Neural cell (in vitro differentiated cells): ENCODE data around the gene FGG. TPM values are rescaled to one million over a fixed set of nuclear protein-coding genes. Genes with fewer than 3 reads are reported as not detected.

Experiments used
- H2AFZ ChIP-seq: fragments of 200-600, 300-800 bp; sonication (generic), shearing (Covaris generic); 2 replicates; pipeline ENCODE4 v1.6.0; 2014; ENCODE audit warnings: low read depth, mild to moderate bottlenecking, antibody characterized with exemption, low read length, moderate library complexity
- H3F3A ChIP-seq: fragments of 200-600 bp; shearing (Covaris generic); 2 replicates; pipeline ENCODE4 v1.6.1; 2016; ENCODE audit warnings: mild to moderate bottlenecking, moderate library complexity, mixed read lengths, antibody characterized with exemption, low read length; ENCODE audit not compliant: insufficient read depth, poor library complexity, severe bottlenecking
- H3K27ac ChIP-seq: fragments of 200-600, 300-800 bp; sonication (generic), shearing (Covaris generic); 2 replicates; pipeline ENCODE4 v1.5.1; 2014; ENCODE audit warnings: mild to moderate bottlenecking, low read length, moderate library complexity
- H3K27me3 ChIP-seq: fragments of 300-800, 200-600 bp; sonication (generic), shearing (Covaris generic); 2 replicates; pipeline ENCODE4 v1.6.0; 2014; ENCODE audit warnings: mild to moderate bottlenecking, low read depth, low read length, moderate library complexity; ENCODE audit not compliant: insufficient read depth
- H3K36me3 ChIP-seq: fragments of 300-800, 200-600 bp; sonication (generic), shearing (Covaris generic); 2 replicates; pipeline ENCODE4 v1.5.1; 2014; ENCODE audit warnings: mild to moderate bottlenecking, antibody characterized with exemption, low read length, moderate library complexity; ENCODE audit not compliant: insufficient read depth
- H3K4me2 ChIP-seq: fragments of 300-800, 200-600 bp; sonication (generic), shearing (Covaris generic); 2 replicates; pipeline ENCODE4 v1.6.0; 2014; ENCODE audit warnings: mild to moderate bottlenecking, low read length
- H3K4me3 ChIP-seq: fragments of 300-800, 200-600 bp; sonication (generic), shearing (Covaris generic); 2 replicates; pipeline ENCODE4 v1.5.1; 2014; ENCODE audit warnings: mild to moderate bottlenecking, low read length, moderate library complexity
- H3K79me2 ChIP-seq: fragments of 200-600 bp; shearing (Covaris generic); replicated peaks from 2 replicates; pipeline ENCODE4 v1.6.0; 2014; ENCODE audit warnings: mild to moderate bottlenecking, low read length, moderate library complexity; ENCODE audit not compliant: insufficient read depth
- H3K9ac ChIP-seq: fragments of 300-800, 200-600 bp; sonication (generic), shearing (Covaris generic); 2 replicates; pipeline ENCODE4 v1.6.1; 2016; ENCODE audit warnings: mild to moderate bottlenecking, low read length, mixed read lengths
- H3K9me2 ChIP-seq: fragments of 200-600 bp; shearing (Covaris generic); 2 replicates; pipeline ENCODE4 v1.6.1; 2016; ENCODE audit warnings: mild to moderate bottlenecking, low read length, mixed read lengths; ENCODE audit not compliant: insufficient read depth
- H3K9me3 ChIP-seq: fragments of 200-600, 300-800 bp; sonication (generic), shearing (Covaris generic); 2 replicates; pipeline ENCODE4 v1.6.1; 2016; ENCODE audit warnings: mild to moderate bottlenecking, mixed run types, low read length, moderate library complexity, mixed read lengths
- H4K20me1 ChIP-seq: fragments of 200-600 bp; shearing (Covaris generic); 2 replicates; pipeline ENCODE4 v1.6.1; 2016; ENCODE audit warnings: mild to moderate bottlenecking, mixed run types; ENCODE audit not compliant: insufficient read depth
- CTCF ChIP-seq: fragments of 450-650 bp; IDR thresholded peaks from 2 replicates; pipeline ENCODE4 v1.5.1; 2014; ENCODE audit warnings: antibody characterized with exemption, mild to moderate bottlenecking, moderate library complexity; ENCODE audit not compliant: poor library complexity, severe bottlenecking
- EP300 ChIP-seq: fragments of 450-650 bp; conservative IDR thresholded peaks from 2 replicates; pipeline ENCODE4 v1.6.1; 2014; ENCODE audit warnings: antibody characterized with exemption, mild to moderate bottlenecking, moderate library complexity; ENCODE audit not compliant: poor library complexity, severe bottlenecking
- EZH2 ChIP-seq: fragments of 200-600, 300-800 bp; shearing (Covaris generic), sonication (generic); IDR thresholded peaks from 2 replicates; pipeline ENCODE4 v1.6.1; 2014; ENCODE audit warnings: antibody characterized with exemption, low read length, borderline replicate concordance, mild to moderate bottlenecking; ENCODE audit not compliant: insufficient read depth, poor library complexity, severe bottlenecking
- MXI1 ChIP-seq: fragments of 450-650 bp; conservative IDR thresholded peaks from 2 replicates; pipeline ENCODE4 v1.6.1; 2014; ENCODE audit warnings: antibody characterized with exemption, mild to moderate bottlenecking; ENCODE audit not compliant: poor library complexity, severe bottlenecking
- POLR2AphosphoS5 ChIP-seq: IDR thresholded peaks from 2 replicates; pipeline ENCODE4 v1.6.1; 2012
- RAD21 ChIP-seq: fragments of 450-650 bp; conservative IDR thresholded peaks from 2 replicates; pipeline ENCODE4 v1.6.1; 2014; ENCODE audit warnings: antibody characterized with exemption, mild to moderate bottlenecking, moderate library complexity
- SMC3 ChIP-seq: fragments of 450-650 bp; conservative IDR thresholded peaks from 2 replicates; pipeline ENCODE4 v1.6.1; 2014; ENCODE audit warnings: antibody characterized with exemption, mild to moderate bottlenecking, moderate library complexity; ENCODE audit not compliant: poor library complexity
- TAF1 ChIP-seq: IDR thresholded peaks from 2 replicates; pipeline ENCODE4 v1.6.1; 2012; ENCODE audit warnings: low read depth
- polyA plus RNA-seq: library from polyadenylated mRNA; depleted of rRNA; stranded (reverse); fragments of >200 nt; gene quantifications from 2 replicates; pipeline ENCODE4 v1.2.3, GENCODE V29; 2014
- TF ChIP-seq, protein P1 (sequence below): IDR thresholded peaks from 2 replicates; pipeline ENCODE4 v1.6.1; 2012; ENCODE audit warnings: borderline replicate concordance

FGG gene
- polyA plus RNA-seq, 1 donor from 2014 or later = not detected

- Histone ChIP-seq H3K9me3 (no peaks in the 10 kb centered on the region), H3K4me2 (no peak overlapping the region), H3K4me3 (no peak overlapping the region), H3K9ac (no peak overlapping the region), H2AFZ (no peak overlapping the region), H3K9me2 (no peaks in the 10 kb centered on the region), H3K27me3 (no peaks in the 10 kb centered on the region), H3K27ac (no peak overlapping the region), H4K20me1 (no peaks in the 10 kb centered on the region), H3F3A (no peaks in the 10 kb centered on the region), H3K79me2 (no peaks in the 10 kb centered on the region), H3K36me3 (no peaks in the 10 kb centered on the region)
- TF ChIP-seq, protein P1, sequence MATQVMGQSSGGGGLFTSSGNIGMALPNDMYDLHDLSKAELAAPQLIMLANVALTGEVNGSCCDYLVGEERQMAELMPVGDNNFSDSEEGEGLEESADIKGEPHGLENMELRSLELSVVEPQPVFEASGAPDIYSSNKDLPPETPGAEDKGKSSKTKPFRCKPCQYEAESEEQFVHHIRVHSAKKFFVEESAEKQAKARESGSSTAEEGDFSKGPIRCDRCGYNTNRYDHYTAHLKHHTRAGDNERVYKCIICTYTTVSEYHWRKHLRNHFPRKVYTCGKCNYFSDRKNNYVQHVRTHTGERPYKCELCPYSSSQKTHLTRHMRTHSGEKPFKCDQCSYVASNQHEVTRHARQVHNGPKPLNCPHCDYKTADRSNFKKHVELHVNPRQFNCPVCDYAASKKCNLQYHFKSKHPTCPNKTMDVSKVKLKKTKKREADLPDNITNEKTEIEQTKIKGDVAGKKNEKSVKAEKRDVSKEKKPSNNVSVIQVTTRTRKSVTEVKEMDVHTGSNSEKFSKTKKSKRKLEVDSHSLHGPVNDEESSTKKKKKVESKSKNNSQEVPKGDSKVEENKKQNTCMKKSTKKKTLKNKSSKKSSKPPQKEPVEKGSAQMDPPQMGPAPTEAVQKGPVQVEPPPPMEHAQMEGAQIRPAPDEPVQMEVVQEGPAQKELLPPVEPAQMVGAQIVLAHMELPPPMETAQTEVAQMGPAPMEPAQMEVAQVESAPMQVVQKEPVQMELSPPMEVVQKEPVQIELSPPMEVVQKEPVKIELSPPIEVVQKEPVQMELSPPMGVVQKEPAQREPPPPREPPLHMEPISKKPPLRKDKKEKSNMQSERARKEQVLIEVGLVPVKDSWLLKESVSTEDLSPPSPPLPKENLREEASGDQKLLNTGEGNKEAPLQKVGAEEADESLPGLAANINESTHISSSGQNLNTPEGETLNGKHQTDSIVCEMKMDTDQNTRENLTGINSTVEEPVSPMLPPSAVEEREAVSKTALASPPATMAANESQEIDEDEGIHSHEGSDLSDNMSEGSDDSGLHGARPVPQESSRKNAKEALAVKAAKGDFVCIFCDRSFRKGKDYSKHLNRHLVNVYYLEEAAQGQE = no peak
- TF ChIP-seq RAD21 (no peak), EP300 (no peak), EZH2 (no peak), TAF1 (no peak), CTCF (no peak), SMC3 (no peak), POLR2AphosphoS5 (no peak), MXI1 (no peak)
Observed at GRCh38 chr4:154569028-154569427, 43.4 kb downstream of the FGG start.

- no peaks in the 10 kb centered on the region for H3K79me2 ChIP-seq
- TF ChIP-seq, protein P1 = no peak
- no peak for TF ChIP-seq SMC3
- TF ChIP-seq POLR2AphosphoS5 = no peak
- no peak for TF ChIP-seq RAD21
- no peak for TF ChIP-seq EZH2
- TF ChIP-seq TAF1 = no peak
- no peak for TF ChIP-seq MXI1
- TF ChIP-seq CTCF = no peak
- TF ChIP-seq EP300 = no peak
- H4K20me1 ChIP-seq = no peaks in the 10 kb centered on the region
Observed at GRCh38 chr4:154566639-154567204, 45.7 kb downstream of the FGG start.

More at GRCh38 chr4:154566639-154567204, 45.7 kb downstream of the FGG start:
- H3K4me3 ChIP-seq = no peak overlapping the region
- H3K9me3 ChIP-seq = no peaks in the 10 kb centered on the region
- H3K9me2 ChIP-seq = no peaks in the 10 kb centered on the region
- H3K36me3 ChIP-seq = no peaks in the 10 kb centered on the region
- H2AFZ ChIP-seq = no peak overlapping the region
- H3K27ac ChIP-seq = no peak overlapping the region
- no peak overlapping the region for H3K9ac ChIP-seq
- no peak overlapping the region for H3K4me2 ChIP-seq
- no peaks in the 10 kb centered on the region for H3F3A ChIP-seq
- no peaks in the 10 kb centered on the region for H3K27me3 ChIP-seq
